Activated CD4-positive, CD25-positive, alpha-beta regulatory T cell treated with anti-CD3 and anti-CD28 coated beads, Interleukin-2, amount 50 U/mL, for 72 hours (primary cell): ENCODE results near the gene C11orf58.

Experiments used
- DNase-seq: peaks from one replicate; pipeline ENCODE4 v3.0.0; 2021

Gene C11orf58

DNA sequence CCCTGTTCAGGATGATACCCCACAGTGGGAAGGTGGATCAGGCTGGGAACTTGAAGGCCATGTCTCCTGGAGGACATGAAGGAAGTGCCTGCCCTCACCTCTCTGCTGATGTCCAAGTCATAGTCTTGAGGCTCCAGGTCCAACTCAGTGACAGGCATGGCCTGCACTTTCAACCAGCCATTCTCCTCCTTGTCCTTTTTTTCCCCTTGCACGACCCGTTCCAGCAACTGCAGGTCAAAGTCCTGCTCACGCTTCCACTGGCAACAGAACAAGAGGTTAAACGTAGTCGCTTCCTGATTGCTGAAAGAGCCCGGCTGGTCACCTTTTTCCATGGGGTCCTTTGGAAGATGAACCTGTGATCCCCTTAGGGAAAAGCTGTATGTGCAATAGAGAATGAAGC lies 47.7 kb downstream of the C11orf58 start:
- DNase-seq, result no peak

DNA sequence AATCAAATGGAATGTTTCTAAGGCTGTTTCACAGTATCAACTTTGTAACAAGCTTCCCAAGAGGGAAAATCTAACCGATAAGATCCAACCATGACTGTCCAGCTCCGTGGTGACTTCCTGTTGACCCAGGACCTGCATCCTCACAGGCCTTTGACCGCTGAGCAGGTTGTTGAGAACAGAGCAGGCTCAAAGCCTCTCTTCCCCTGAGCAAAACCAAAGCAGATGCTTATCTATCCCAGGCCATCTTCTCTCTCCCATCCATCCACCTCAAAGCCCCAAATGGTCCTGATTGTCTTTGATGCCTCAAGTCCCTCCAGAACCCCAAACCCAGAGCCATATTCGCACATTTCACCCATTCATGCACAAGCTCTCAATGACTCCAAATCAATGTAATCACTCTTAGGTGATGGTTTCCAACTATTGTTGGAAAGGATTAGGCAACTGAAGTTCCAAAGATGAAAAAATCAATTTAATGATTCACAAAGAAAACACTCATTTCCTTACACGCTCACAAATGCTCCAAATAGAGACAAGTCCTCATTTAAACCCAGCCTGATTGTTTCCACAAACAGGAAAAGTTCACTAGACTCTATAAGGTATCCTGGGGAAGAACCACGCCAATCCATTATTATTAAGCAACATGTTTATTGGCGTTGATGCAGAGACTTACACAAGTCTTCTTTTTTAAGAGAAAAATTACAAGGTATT lies 48.7 kb downstream of the C11orf58 start:
- DNase-seq, result no peak

- DNase-seq, result peak; percentile 78
Measured at GRCh38 chr11:16788141-16789062, 50.0 kb downstream of the C11orf58 start.

DNA sequence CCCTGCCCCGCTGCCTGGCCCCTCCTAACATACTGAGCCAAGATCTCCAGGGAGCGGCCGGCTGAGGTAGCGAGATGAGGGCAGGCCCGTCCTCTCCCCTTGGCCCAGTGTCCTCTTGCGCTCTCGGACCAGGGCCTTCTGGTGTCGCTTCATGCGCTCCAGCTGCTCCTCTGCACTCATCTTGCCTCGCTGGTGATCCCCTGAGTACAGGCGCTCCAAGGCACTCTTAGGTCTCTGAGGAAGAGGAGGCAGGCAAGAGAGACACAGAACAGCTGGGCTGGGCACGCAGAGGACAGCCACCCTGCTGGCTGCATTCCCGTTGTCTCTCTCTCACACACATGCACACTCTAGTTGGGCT lies 50.6 kb downstream of the C11orf58 start:
- no peak for DNase-seq

DNA sequence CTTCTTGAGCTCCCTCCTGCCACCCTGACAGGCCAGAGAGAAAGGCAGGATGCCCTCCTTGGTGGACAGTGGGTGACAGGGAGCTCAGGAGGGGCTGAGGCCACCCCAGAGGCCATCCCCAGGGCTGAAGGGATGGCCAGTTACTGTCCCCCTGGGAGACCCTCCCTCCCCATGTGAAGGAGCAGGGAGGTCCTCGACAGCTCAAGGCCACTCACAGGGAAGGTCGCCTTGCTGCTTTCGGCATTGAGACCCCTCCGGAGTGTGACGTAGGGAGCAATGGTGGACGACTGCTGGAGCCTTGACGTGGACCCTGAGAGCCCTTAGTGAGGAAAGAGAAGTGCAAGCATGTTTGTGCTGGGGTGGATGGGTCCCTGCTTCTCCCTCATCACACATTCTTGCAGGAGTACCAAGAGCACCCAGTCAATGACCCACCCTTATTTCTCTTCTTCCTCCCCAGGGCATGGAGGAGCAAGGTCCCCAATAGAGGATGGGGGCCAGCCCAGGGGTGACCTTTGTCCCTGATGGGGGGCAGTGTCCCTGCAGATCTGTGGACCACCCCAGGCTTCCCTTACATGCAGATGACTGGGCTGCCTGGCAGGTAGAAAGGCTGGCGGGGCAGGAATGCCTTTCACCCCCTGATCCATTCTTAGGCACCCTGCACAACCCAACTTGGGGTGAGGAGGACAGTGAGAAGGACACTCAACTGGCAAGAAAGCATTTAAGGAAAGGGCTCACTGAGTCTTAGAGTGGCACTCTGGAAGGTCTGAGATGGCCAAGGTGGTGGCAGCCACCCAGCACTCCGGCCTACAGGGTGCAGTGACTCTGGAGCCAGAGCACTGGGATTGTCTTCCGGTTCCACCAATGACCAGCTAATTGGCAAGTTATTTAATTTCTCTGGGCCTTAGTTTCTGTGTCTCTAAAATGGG lies 51.4 kb downstream of the C11orf58 start:
- no peak for DNase-seq

GRCh38 chr11:16790486-16791190 lies 52.2 kb downstream of the C11orf58 start:
- DNase-seq, result no peak

DNA sequence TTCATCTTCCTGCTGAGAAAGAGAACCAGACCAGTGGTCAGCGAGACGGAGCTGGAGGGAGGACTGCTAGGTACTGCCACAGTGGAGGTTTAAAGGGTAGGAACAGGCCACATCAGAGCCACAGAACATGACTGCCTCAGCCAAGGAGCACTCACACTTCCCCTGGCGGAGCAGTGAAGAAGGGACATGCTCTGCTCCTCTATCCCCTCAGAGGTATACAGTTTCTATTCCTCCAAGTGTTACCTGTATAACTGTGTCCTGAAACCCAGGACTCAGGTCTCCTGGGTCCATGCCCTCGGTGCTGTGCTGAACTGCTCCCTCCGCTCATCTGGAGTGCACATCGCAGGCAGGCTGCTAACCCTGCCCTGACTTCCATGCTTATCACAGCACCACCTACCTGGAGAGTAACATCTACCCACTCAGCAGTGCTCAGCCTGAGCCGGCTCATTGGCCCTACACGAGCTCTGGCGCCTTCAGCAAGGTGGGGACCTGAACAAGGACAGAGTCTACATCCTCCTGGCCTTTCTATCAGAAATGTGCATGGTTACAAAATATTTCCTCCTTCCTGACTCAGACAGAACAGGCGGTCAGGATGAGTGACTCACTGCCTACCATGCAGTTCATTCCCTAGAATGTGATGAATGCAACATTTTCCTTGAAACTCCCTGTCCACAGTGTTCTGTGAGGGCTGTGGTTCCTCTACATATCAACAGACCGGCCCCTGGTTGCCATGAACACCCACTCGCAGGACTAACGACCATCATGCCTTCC lies 52.9 kb downstream of the C11orf58 start:
- DNase-seq, result no peak

GRCh38 chr11:16792426-16792825 lies 54.0 kb downstream of the C11orf58 start:
- DNase-seq, result no peak

DNA sequence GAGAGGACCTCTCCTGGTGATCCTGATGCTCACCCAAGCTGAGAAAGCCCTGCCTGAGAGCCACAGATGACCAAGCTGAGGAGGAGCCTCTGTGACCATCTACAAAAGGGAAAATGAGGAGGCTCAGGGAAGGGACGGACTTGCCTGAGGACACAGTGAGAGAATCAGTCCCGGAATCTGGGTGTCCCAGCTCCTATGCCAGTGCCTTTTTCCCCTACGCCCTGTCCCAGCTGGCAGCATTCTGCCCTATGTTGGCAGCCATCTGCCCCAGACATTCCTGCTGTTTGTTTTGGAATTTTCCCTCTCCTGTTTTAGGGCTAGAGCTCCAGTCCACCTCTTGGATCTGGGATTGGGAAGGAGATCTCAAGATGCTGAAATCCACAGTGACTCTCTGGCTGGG lies 54.6 kb downstream of the C11orf58 start:
- DNase-seq, result no peak

GRCh38 chr11:16793511-16793910 lies 55.1 kb downstream of the C11orf58 start:
- no peak for DNase-seq

DNA sequence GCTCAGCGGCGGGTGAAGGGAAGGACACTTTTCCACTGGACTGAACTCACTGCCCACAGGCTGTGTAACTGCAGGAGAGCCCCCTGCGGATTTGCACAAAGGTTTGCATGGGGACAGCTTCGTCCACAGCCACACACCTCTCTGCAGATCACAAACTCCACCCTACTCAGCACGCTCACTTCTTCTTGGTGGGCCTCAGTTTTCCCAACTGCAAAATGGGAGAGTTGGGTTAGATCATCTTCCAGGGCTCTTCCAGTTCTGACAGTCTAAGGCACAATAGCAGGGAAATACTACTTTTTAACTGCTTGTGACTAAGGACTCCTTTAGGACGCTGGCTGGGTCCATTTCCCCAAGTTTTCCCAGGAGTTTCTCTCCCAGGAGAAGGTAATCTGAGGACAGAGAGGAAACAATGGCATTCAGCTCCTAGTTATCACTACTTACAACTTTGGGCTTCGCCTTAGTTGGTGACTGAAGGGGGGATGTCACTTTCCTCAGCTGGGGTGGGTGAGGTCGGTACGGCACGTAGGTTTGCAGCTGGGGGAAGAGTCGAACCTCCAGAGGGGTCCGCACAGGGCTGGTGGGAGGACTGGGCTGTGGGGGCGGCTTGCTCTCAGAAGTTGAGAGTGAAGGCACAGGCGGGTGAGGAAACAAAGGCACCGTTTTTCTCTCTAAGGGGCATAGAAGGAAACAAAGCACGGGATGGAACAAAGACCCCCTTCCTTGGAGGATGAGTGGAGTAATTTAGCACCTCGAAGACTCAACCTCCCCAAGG lies 55.8 kb downstream of the C11orf58 start:
- DNase-seq, result no peak

DNA sequence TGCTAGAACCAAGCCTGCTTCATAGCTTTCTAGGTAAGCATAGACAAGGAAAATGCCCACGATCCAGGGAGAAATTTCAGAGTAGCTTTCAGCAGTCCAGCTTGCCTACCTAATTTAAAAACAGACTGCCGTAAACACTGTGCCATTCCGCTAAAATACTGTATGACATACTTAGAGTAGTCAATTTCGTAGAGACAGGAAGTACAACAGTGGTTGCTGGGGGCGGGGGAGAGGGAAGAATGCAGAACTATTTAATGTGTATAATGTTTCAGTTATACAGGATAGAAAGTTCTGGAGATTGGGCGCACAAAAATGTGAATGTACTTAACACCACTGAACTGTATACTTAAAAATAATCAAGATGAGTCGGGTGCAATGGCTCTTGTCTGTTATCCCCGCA lies 56.7 kb downstream of the C11orf58 start:
- no peak for DNase-seq

DNA sequence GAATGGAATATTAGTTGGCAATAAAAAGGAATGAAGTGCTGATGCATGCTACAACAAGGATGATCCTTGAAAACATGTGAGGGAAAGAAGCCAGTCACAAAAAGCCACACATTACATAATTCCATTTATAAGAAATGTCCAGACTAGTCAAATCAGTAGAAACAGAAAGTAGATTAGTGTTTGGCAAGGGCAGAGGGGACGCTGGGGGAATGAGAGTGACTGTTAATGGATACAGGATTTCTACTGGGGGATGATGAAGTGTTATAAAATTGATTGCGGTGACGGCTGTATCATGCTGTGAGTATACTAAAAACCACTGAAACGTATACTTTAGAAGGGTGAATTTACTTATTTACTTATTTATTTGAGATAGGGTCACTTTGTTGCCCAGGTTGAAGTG lies 57.9 kb downstream of the C11orf58 start:
- no peak for DNase-seq

DNA sequence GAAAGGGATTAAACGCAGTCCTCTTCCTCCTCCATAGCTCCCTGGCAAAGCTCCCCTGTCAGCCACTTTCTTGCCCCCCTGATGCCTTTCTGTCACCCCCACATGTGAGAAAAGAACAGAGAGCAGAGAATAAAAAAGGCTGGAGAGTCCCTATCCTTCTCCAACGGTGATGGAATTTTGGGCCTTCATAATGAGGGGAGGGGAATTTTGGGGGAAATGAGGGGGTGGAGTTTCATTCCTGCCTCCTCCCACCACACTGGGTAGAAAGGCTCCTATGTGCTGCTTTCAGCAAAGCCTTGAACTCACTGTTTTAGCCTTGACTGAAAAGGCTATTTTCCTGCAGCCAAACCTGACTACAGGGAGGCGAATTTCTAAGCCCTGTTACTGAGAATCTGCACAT lies 59.3 kb downstream of the C11orf58 start:
- DNase-seq, result no peak

DNA sequence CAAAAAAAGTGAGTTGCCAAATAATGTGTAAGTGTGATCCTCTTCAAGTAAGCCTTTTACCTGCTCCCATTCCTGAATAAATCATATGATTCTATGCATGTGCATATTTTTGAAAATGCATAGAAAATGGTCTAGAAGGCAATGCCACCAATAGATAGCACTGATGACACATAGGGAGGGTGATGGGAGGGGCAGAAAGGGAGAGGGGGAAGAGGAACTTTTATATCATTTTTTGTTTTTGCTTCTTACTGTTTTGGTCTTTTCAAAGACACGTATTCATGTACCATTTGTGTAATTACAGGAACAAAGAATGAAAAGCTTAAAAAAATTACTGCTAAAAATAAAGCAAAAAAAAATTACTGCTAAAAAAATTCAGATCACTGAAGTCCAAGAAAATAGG lies 60.8 kb downstream of the C11orf58 start:
- DNase-seq, result no peak

GRCh38 chr11:16799890-16800289 lies 61.4 kb downstream of the C11orf58 start:
- DNase-seq, result no peak

GRCh38 chr11:16800382-16800781 lies 61.9 kb downstream of the C11orf58 start:
- DNase-seq, result no peak

- DNase-seq, result no peak
Measured at GRCh38 chr11:16801288-16801980, 63.0 kb downstream of the C11orf58 start.

GRCh38 chr11:16804104-16804947 lies 65.9 kb downstream of the C11orf58 start:
- no peak for DNase-seq
